Measurements from ENCODE around the gene RNF215.

RNF215 gene

DNA sequence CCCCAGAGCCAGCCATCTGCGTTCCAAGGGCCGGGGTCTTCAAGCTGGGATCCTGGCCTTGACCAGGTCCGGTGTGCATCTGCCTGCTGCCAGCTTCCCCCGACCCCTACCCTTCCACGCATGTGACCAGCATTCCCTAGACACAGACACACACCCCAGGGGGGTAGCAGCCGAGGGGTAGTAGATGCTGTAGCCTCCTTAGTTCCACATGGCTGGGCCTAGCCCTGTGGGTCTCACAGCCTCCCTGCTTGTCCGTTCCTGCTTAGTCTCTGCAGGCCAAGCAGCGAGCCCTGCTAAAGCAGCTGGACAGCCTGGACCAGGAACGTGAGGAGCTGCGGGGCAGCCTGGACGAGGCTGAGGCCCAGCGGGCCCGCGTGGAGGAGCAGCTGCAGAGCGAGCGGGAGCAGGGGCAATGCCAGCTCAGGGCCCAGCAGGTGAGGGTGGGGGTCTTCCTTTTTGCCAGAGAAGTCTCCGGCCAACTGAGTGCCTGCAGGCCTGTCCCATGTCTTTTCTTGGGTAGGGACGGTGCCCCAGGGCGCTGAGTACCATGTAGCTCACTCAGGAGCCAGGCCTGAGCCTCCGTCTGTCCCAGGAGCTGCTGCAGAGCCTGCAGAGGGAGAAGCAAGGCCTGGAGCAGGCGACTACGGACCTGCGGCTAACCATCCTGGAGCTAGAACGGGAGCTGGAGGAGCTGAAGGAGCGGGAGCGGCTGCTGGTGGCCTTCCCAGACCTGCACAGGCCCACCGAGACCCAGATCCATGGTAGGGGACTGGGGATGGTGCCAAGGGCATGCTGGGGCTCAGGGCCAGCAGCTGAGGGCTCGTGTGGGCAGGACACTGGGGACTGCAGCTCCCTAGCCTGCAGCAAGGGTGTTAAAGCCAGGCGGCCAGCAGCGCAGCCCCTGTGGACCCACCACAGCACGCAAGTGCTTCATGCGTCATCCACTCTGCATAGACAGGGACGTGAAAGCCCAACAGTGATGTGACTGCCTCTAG lies 13.6 kb downstream of the RNF215 start:
- DNase-seq (ENCODE audit: low read depth in 2 of 2) = no peak
- H3K4me3 ChIP-seq (replicated peaks in 1 of 2; ENCODE audit: low read depth in 2 of 2, low read length in 2 of 2) = no peak overlapping the region
- TF ChIP-seq, protein P1, sequence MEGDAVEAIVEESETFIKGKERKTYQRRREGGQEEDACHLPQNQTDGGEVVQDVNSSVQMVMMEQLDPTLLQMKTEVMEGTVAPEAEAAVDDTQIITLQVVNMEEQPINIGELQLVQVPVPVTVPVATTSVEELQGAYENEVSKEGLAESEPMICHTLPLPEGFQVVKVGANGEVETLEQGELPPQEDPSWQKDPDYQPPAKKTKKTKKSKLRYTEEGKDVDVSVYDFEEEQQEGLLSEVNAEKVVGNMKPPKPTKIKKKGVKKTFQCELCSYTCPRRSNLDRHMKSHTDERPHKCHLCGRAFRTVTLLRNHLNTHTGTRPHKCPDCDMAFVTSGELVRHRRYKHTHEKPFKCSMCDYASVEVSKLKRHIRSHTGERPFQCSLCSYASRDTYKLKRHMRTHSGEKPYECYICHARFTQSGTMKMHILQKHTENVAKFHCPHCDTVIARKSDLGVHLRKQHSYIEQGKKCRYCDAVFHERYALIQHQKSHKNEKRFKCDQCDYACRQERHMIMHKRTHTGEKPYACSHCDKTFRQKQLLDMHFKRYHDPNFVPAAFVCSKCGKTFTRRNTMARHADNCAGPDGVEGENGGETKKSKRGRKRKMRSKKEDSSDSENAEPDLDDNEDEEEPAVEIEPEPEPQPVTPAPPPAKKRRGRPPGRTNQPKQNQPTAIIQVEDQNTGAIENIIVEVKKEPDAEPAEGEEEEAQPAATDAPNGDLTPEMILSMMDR (IDR thresholded peaks at IDR 0.05; ENCODE audit: low read depth, low read length) = no peak

DNA sequence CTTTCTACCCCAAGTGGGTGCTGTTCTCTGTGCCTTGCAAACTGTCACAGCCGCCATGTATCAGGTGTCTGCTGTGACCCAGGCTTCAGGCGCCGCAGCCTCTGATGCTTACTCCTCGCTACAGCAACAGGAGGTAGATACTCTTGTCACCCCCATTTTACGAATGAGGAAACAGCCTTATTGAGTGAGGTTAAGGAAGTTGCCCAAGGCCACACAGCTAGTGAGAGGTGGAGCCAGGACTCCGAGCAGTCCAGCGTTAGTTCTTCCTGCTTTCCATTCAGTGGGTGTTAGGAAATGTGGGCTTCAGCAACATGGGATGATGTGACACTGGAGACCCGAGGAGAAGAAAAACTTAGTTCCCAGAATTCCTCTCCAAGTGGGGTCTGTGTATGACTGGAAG lies 14.3 kb downstream of the RNF215 start:
- H3K4me3 ChIP-seq (replicated peaks in 1 of 2; ENCODE audit: low read depth in 2 of 2, low read length in 2 of 2) = no peak overlapping the region
- TF ChIP-seq, protein P1 (IDR thresholded peaks at IDR 0.05; ENCODE audit: low read depth, low read length) = no peak
- DNase-seq (ENCODE audit: low read depth in 2 of 2) = no peak

DNA sequence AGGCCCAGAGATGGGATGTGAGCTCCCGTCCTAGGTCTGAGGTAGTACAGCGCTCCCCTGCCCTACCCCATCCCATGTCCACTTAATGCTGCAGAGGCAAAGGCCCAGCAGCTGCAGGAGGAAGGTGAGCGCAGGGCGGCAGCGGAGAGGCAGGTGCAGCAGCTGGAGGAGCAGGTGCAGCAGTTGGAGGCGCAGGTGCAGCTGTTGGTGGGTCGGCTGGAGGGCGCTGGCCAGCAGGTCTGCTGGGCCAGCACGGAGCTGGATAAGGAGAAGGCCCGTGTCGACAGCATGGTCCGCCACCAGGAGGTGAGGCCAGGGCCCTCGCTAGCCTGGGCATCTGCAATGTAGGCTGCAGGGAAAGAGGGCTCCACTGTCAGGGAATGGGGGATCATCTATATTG lies 15.2 kb downstream of the RNF215 start:
- no peak for DNase-seq (ENCODE audit: low read depth in 2 of 2)
- no peak overlapping the region for H3K4me3 ChIP-seq (replicated peaks in 1 of 2; ENCODE audit: low read depth in 2 of 2, low read length in 2 of 2)
- TF ChIP-seq, protein P1 (IDR thresholded peaks at IDR 0.05; ENCODE audit: low read depth, low read length) = no peak

DNA sequence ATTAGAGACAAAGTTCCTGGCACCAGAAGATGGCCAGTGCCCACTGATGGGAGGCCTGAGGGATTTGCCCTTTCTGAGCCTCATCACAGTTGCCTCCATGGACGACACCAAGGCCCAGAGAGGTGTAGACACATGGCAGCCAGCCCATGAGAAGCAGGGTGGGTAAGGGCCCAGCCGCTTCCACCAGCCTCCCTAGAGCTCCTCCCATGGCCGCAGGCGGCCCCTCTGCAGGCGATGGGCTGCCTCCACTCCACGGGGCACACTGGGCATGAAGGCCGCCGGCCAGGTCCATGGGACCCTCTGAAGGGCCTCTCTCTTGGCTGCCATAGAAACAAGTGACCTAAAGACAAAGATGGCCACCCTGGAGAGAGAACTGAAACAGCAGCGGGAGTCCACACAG lies 15.9 kb downstream of the RNF215 start:
- TF ChIP-seq, protein P1 (IDR thresholded peaks at IDR 0.05; ENCODE audit: low read depth, low read length) = no peak
- DNase-seq (ENCODE audit: low read depth in 2 of 2) = no peak
- no peak overlapping the region for H3K4me3 ChIP-seq (replicated peaks in 1 of 2; ENCODE audit: low read depth in 2 of 2, low read length in 2 of 2)

DNA sequence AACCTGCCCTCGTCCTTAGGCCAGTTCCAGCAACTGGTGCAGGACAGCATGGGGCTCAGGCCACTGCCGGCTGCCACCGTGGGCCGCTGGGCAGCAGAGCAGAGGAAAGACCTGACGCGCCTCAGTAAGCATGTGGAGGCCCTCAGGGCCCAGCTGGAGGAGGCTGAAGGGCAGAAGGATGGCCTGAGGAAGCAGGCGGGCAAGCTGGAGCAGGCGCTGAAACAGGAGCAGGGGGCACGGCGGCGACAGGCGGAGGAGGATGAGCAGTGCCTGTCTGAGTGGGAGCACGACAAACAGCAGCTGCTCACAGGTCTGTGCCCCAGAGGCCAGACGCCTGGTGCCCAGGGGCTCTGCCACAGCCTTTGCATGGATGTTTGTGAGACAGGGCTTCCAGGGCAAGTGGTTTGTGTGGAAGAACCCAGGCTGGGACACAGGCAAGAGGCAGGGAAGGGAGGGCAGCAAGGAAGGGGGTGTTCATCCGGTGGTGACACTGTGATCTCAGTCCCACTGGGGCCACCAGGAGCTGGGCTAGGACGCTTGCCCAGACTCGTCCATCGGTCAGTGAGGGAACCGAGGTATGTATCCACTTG lies 16.5 kb downstream of the RNF215 start:
- TF ChIP-seq, protein P1 (IDR thresholded peaks at IDR 0.05; ENCODE audit: low read depth, low read length) = no peak
- H3K4me3 ChIP-seq (replicated peaks in 1 of 2; ENCODE audit: low read depth in 2 of 2, low read length in 2 of 2) = no peak overlapping the region
- DNase-seq (ENCODE audit: low read depth in 2 of 2) = no peak

DNA sequence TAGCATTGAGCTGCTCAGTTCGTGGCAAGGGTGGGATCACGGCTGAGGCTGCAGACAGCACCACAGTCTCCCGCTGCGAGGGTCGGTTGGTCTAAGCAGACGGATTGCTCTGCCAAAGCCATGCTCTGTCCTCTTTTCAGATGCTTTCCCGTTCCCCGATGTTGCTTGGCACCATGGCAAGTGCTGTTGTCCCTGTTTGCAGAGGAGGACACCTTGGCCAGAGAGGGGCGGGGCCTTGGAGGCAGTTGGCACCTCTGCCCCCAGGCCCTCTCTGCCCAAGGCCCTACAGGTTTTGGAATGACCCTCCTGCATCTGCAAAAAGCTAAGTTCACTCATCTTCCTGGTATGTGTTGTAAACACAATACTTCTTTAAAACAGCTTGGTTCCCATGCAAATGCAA lies 18.8 kb downstream of the RNF215 start:
- TF ChIP-seq, protein P1 (IDR thresholded peaks at IDR 0.05; ENCODE audit: low read depth, low read length) = no peak
- no peak overlapping the region for H3K4me3 ChIP-seq (replicated peaks in 1 of 2; ENCODE audit: low read depth in 2 of 2, low read length in 2 of 2)
- DNase-seq (ENCODE audit: low read depth in 2 of 2) = no peak

Data from cardiac fibroblast (primary cell).